VCaP (cell line): ENCODE results near the gene GADD45GIP1.

Source experiments
- H3K27ac ChIP-seq: fragments of 450-650 bp; 2 replicates; pipeline ENCODE4 v1.5.1; 2017
- CTCF ChIP-seq: fragments of 450-650 bp; conservative IDR thresholded peaks from 2 replicates; pipeline ENCODE4 v1.5.1; 2017; ENCODE audit warnings: mild to moderate bottlenecking, moderate library complexity

The GADD45GIP1 gene

GRCh38 chr19:12921047-12921446 is 36.0 kb downstream of the GADD45GIP1 start:
- TF ChIP-seq CTCF: no peak
- H3K27ac ChIP-seq: peak overlapping the region; percentile 18; the same call in 1 of the 2 replicates

GRCh38 chr19:12918253-12918652 is 38.8 kb downstream of the GADD45GIP1 start:
- no peak overlapping the region for H3K27ac ChIP-seq
- no peak for TF ChIP-seq CTCF

- peak overlapping the region; percentile 99; the same call in 1 of the 2 replicates for H3K27ac ChIP-seq
Measured at GRCh38 chr19:12915860-12916259, 41.2 kb downstream of the GADD45GIP1 start.

- TF ChIP-seq CTCF: no peak
- H3K27ac ChIP-seq: peak overlapping the region; percentile 99
Measured at GRCh38 chr19:12913851-12914690, 43.0 kb downstream of the GADD45GIP1 start.

DNA sequence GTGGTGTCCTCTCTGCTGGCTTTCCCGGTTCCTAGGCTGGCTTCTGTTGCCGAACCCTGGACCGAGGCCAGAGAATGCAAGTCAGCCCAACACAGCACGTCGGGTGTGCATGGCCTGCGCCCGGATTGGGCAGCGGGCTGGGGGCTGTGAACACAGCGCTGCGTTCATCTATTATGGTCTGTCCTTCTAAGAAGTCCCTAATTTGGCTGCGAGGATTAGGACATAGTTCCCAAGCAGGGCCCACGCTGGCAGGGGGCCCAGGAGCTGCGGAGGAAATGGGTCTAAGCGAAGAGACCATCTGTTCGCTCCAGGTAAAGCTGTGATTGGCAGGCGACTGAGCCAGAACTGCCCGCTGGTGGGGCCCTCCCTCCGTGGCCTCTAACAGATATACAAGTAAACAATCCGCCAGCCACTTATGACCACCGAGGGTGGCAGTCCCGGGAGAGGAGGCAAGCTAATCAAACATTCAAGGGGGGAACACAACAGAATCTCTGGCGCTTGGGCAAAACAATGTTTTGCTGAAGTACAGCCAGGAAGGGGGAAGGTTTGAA is 43.9 kb downstream of the GADD45GIP1 start:
- no peak for TF ChIP-seq CTCF
- H3K27ac ChIP-seq: peak overlapping the region; percentile 99

DNA sequence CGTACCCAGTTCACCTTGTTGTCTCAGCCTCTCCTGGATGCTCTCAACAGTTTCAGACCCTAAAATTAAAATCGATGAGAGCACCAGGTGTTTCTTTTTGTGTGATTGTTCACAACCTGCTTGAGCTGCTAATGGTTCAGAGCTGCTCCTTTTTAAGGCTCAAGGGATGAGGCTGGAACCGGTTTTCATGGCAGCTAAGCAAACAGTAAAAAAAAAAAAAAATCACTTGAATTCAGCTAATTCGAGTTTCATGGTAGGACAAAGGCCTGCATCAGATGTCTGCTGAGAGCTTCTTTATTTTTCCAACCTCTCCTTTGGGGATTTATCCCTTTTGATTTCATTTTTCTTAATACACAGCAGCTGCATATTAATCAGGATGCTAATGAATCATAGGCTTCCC is 44.5 kb downstream of the GADD45GIP1 start:
- no peak for TF ChIP-seq CTCF
- peak overlapping the region; percentile 99 for H3K27ac ChIP-seq

DNA sequence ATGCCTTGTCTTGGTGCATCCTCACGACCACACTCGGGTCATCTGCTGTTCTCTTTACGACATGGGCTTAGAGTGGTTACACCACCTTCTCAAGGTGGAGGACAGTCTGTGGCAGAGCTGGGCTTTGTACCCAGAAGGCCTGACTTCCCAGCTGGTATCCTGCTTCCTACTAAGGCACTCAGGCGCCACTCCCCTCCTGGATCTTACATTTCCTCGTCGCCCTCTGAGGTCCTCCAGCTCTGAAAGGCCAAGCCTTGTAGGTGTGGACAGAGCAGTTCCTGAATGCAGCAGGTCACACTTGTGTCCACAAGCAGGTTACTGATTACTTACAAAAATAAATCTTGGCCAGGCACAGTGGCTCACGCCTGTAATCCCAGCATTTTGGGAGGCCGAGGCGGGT is 49.9 kb downstream of the GADD45GIP1 start:
- no peak overlapping the region for H3K27ac ChIP-seq
- no peak for TF ChIP-seq CTCF
